HG02981 (cell line): Measurements from ENCODE around the gene RAB23.

ENCODE experiments used
- ATAC-seq: cut with Tn5 transposase; IDR thresholded peaks from one replicate; pipeline ENCODE4 v1.9.1; 2021; ENCODE audit warnings: mild to moderate bottlenecking, moderate library complexity; ENCODE audit not compliant: unreplicated experiment

The RAB23 gene

GRCh38 chr6:57183336-57183735 is 38.8 kb downstream of the RAB23 start:
- ATAC-seq: no peak

GRCh38 chr6:57182017-57182432 is 40.1 kb downstream of the RAB23 start:
- ATAC-seq: no peak

GRCh38 chr6:57180596-57180995 is 41.5 kb downstream of the RAB23 start:
- ATAC-seq: no peak

GRCh38 chr6:57177545-57178265 is 44.4 kb downstream of the RAB23 start:
- ATAC-seq: no peak

- ATAC-seq: no peak
These were observed 47.6 kb downstream of the RAB23 start for GRCh38 chr6:57174511-57174907.

GRCh38 chr6:57173886-57174510 is 48.1 kb downstream of the RAB23 start:
- no peak for ATAC-seq

GRCh38 chr6:57173056-57173885 is 48.8 kb downstream of the RAB23 start:
- ATAC-seq: no peak

- peak; percentile 85 for ATAC-seq
These were observed 49.7 kb downstream of the RAB23 start, which contains the start of gene BAG2 for GRCh38 chr6:57172136-57173055. Gene BAG2 (plus strand): TSS chr6:57172326. CDS start chr6:57172698, 372 bp downstream.

- ATAC-seq: no peak
These were observed 57.0 kb downstream of the RAB23 start for GRCh38 chr6:57165080-57165479.

- ATAC-seq: no peak
These were observed 58.2 kb downstream of the RAB23 start for GRCh38 chr6:57163956-57164355.

- no peak for ATAC-seq
These were observed 59.6 kb downstream of the RAB23 start for GRCh38 chr6:57162516-57162915.

- no peak for ATAC-seq
These were observed 60.1 kb downstream of the RAB23 start for GRCh38 chr6:57162028-57162427.

- ATAC-seq: no peak
These were observed 63.0 kb downstream of the RAB23 start for GRCh38 chr6:57159127-57159526.

GRCh38 chr6:57158658-57159057 is 63.4 kb downstream of the RAB23 start:
- no peak for ATAC-seq

- ATAC-seq: no peak
These were observed 73.9 kb downstream of the RAB23 start for GRCh38 chr6:57147955-57148858.

- ATAC-seq: no peak
These were observed 74.7 kb downstream of the RAB23 start for GRCh38 chr6:57147401-57147800.

GRCh38 chr6:57143690-57144089 is 78.4 kb downstream of the RAB23 start:
- no peak for ATAC-seq

GRCh38 chr6:57142178-57142525 is 80.0 kb downstream of the RAB23 start:
- ATAC-seq: no peak

GRCh38 chr6:57141451-57142177 is 80.5 kb downstream of the RAB23 start:
- no peak for ATAC-seq
